ENCODE measurements around the gene WEE2.

Gene WEE2

DNA sequence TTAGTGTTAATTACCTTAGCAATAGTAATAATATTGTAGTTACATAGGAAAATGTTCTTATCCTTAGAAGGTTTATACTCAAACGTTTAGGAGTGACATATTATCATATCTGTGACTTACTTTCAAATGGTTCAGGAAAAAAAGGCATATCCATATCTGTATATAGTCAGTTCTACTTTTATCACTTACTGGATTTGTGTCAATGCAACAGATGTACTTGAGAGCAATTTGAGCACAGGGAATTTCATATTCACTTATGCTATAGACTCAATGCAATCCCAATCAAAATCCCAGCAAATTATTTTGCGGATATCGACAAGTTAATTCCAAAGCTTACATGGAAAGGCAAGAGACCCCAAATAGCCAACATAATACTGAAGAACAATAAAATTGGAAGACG is 16.2 kb upstream of the WEE2 start:
- no peak for DNase-seq

DNA sequence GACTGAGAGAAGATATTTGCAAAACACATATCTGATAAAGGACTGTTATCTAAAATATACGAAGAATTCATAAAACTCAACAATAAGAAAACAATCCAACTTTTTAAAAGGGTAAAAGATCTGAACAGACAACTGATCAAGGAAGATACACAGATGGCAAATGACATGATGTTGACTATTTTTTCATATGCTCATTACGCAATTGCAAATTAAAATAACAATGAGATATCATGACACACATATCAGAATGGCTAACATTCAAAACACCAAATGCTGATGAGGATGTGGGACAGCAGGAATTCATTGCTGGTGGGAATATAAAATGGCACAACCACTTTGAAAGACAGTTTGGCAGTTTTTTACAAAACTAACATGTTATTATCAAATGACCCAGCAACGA is 15.1 kb upstream of the WEE2 start:
- DNase-seq: no peak

- no peak for DNase-seq
These were observed 12.3 kb upstream of the WEE2 start for GRCh38 chr7:141695803-141696289.

GRCh38 chr7:141696348-141696747 is 11.8 kb upstream of the WEE2 start:
- DNase-seq: no peak

DNA sequence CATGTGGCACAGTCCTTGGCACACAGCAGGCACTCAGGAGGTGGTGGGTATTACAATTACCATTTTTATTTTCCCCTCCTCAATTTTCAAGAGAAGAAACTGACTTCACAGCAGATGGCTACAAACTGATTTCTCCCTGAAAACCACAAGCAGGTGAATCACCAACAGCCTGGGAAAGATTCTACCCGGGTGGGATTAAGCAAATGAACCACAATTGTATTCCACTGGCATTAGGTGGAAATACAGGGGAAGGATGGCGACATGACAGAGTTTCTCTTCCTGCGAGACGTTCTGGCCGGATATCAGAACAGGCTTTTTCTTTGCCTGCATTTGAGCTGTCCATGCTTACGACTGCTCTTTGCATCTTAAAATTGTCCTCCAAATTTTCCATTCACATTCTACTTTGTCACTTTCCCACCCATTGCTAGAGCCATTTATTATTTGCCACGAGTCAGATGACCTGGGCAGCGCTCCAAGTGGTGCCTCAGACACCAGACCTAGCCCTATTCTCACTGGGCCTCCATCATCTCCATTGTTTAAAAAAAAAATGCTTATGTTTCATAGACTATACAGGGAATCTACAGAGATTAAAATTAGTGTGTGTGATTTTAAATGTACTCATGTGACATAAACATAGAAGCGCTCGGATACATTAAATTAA is 10.8 kb upstream of the WEE2 start:
- DNase-seq: no peak

DNA sequence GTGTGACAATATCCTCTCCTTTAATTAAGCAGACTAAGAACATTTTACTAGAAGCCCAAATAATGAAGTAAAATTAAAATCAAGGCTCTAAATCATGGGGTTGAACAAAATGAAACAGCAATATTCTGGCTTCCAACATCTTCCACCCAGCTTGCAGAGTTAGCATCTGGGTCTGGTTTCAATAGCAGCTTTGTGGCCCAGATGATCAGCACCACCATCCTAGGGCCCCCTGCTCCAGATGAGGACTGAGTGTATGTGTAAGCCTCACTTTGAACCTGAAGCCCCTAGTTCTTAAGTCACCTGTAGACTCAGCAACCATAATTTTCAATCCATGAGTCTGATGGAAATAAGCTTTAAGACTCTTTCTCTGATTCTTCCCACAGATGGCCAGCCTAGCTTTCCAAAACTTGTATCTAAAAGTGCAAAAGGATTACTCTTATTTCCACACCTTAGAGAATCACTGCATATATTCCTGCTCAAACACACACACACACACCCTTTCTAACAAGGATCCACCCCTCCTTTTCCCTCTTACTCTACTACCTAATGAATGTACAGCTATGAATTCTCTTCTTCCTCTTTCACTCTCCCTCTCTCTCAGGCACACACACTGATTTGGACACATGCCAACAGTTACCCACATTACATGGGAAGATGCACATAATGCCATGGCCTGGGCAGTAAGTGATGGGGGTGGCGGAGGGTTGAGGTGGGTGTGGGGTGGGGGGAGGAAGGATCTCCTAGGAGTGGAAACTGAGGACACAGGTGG is 9.7 kb upstream of the WEE2 start:
- DNase-seq: no peak

GRCh38 chr7:141699860-141700259 is 8.3 kb upstream of the WEE2 start:
- DNase-seq: no peak

DNA sequence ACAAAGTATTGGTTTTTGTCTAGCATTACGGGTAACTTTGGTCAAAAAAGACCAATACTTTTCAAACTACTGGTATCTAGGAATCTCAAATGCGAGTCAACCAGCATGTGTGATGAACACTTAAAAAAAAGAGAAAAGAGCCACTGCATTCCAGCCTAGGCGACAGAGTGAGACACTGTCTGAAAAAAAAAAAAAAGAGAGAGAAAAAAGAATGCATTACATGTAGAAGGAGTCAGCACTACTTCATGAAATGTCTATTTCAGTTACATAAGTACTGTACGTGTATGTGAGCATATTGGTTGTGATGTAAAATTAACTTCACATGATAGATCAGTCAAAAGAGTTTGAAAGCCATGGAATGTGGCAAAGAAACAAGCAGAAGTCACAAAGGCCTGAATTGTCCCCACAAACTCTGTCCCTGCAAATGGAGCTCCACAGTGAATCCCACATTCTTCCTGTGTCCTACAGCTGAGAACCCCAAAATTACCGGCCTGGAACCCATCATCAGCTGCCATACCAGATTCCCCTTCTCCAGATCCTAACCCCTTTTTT is 7.8 kb upstream of the WEE2 start:
- DNase-seq: no peak

DNA sequence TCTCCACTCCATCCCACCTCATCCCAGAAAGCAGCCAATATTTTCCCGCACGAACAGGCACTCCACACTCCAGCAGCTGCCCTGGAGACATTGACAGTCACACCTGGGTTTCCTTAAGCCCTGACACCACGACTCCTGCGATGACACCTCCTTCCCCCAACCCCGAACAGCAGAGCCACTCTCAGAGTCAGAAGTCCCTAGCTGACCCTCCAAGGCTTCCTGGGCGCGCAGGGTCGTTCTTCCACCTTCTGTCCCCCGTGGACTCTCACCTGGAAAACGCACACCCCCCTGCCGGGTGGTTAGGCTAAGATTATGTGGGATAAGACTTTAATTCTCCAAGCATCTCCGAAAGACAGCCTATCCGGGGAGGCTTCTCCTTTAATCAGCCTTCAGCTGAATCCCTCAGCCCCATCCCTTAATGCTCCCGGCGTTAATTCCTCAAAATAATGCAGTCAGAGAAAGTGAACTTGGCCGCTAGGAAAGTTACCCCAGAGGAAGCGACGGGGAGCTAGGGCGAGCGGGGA is 7.2 kb upstream of the WEE2 start:
- DNase-seq: peak; percentile 5

DNA sequence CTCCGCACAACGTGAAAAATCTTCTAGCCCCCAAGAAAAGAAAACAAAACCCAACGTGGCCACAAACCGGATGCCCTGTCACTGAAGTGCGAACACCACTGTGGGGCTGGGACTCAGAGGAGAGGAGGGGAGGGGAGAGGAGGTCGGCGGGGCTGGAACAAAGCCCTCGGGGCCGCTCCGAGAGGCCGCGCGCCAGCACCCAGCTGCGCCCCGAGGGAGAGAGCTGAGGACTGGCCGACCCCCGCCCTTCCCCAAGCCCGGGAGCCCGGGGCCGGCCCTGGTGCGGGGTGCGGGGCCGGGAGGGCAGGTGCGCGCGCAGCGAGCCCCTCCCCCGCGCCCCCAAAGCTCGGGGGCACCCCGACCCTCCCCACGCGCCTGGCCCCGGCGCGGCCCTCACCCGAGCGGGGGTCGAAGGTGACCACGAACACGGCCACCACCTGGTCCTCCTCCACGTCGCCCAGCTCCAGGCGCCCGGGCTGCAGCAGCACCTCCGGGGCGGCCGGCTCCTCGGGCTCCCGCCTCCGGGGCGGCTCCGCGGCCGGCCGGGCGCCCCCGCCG is 6.6 kb upstream of the WEE2 start:
- peak; percentile 53 to 59 for DNase-seq

- peak; percentile 42 to 49 for DNase-seq
These were observed 6.0 kb upstream of the WEE2 start, which contains the start of gene DENND11 for GRCh38 chr7:141702047-141702567. Gene DENND11, minus strand, starts transcription at chr7:141702166. Its CDS starts 13 bp downstream, at chr7:141702153.

DNA sequence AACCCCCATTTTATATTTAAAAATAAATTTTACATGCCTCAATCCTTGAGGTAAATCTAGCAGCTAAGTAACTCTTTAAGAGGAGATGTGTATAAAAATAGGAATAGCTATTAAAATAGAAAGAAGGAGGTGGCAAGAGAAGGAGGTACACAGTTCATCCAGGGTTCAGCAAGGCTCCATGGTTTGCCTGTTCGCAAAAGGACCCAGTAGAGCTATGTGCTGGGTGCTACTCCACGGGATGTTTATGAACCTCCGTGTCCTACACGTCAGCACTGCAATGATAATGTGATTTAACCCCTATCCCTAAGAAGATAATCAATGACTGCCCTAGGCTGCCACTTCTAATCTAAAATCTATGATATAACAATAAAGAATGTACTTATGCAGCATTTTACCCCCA is 5.3 kb upstream of the WEE2 start:
- no peak for DNase-seq

DNA sequence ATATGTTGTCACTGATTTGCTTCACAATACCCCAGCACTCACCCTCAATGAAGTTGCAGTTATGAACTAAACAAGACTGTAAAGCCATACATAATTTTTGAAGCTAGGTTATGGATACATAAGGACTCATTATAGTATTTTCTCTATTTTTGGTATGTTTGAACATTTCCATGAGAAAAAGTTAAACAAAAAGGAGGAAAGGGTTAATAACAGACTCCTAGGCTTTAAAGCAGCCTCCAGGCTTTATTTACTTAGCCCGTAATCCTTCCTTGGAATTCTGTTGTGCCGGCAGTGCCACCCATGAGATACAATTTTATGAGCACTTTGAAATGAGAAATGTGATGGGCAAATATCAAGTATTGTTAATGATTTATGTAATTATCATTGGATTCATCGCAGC is 4.0 kb upstream of the WEE2 start:
- no peak for DNase-seq

DNA sequence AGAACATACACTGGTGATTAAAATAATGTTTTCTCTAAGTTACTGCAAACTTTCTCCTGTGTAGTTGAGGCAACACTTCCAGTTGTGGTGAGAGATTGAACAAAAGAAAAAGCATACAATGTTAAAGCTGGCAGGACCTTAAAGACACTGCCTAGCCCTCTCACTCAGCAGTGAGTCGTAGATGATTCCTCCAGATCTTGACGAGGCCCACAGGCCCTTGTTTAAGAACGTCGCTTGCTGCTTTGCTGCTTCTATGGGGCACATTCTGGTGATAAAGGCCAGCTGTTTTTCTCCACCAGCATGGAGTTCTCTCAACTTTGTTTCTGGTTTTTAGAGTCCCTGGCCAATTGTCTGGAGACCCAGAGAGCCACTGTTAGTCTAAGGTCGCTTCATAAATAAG is 3.4 kb upstream of the WEE2 start:
- no peak for DNase-seq

- DNase-seq: no peak
These were observed 1.7 kb upstream of the WEE2 start for GRCh38 chr7:141706239-141707064.

DNA sequence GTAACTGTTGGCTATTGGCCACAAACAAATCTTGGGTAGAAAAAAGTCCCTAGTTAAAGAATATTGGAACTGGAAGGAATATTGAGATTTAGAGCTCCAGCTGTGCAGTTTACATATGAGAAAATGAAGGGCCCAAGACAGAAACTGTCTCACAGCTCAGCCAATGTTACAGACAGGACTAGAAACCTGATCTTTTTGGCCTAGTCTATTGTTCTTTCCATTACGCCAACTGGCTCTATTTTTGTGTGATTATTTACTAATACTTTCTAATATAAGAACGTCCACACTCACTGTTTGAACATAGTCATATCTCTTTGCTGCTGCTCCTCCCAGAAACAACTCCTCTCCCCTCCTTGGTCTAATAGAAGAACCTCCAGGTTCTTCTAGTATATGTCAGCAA is 1.2 kb downstream of the WEE2 start:
- no peak for DNase-seq

- no peak for DNase-seq
These were observed 1.6 kb downstream of the WEE2 start for GRCh38 chr7:141709749-141710148.

- no peak for DNase-seq
These were observed 2.1 kb downstream of the WEE2 start for GRCh38 chr7:141710301-141710700.

GRCh38 chr7:141712603-141713255 is 4.6 kb downstream of the WEE2 start:
- DNase-seq: no peak

GRCh38 chr7:141713890-141714289 is 5.7 kb downstream of the WEE2 start:
- DNase-seq: no peak

DNA sequence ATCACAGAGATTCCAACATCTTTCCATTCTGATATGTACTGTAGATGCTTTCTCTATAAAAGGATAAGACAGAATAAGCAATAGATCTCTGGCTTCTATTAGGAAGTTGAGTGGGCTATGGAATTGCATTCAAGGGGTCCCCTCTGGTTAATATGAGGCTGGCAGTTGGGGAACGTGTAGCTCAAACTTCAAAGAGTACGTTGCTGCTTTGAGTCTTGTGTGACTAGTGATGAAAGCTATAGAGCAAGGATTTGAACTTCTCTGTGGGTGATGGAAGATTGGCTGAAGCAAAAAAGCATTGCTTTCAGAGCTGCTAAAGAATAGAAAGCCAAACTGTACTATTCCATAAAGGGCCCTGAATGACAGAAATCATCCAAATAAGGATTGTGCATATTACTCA is 6.4 kb downstream of the WEE2 start:
- DNase-seq: no peak

- no peak for DNase-seq
These were observed 6.9 kb downstream of the WEE2 start for GRCh38 chr7:141715018-141715417.

Measured in activated CD4-positive, alpha-beta T cell treated with anti-CD3 and anti-CD28 coated beads for 4 hours (primary cell).